ENCODE results near the gene KCNQ5. TPM values are rescaled to one million over a fixed set of nuclear protein-coding genes. Genes with fewer than 3 reads are reported as not detected.

Gene KCNQ5
- total and polyA plus RNA-seq, 12 donors: 0.10 to 3.6 (median 0.52) TPM

- DNase-seq: no peak
- WGBS, 4 donors: 48 to 70% (median 56%) methylated on average over 2 of the region's 2 CpGs
- peaks cover 0 to 2% (median 0%) of the 10 kb centered on the region in 3 donors for H3K9me3 ChIP-seq (replicated peaks in 1 of 3)
- no peak for TF ChIP-seq CTCF (IDR thresholded peaks at IDR 0.05)
- TF ChIP-seq POLR2A (IDR thresholded peaks at IDR 0.05): no peak
- H3K36me3 ChIP-seq (replicated peaks in 1 of 2): no peaks in the 10 kb centered on the region
- intact Hi-C loops (cut with DNase I): no loop called here
- no peaks in the 10 kb centered on the region for H3K4me1 ChIP-seq (replicated peaks in 1 of 2)
- H3K4me3 ChIP-seq: no peak overlapping the region
- H3K27ac ChIP-seq: no peak overlapping the region
- no peaks in the 10 kb centered on the region for H3K27me3 ChIP-seq
Measured at GRCh38 chr6:73006146-73006545, 384.3 kb downstream of the KCNQ5 start.

- H3K4me3 ChIP-seq: no peak overlapping the region
- WGBS, 4 donors: 53 to 63% (median 59%) methylated on average over 3 of the region's 3 CpGs
- TF ChIP-seq CTCF (IDR thresholded peaks at IDR 0.05): no peak
- TF ChIP-seq POLR2A (IDR thresholded peaks at IDR 0.05): no peak
- intact Hi-C loops (cut with DNase I): no loop called here
- H3K36me3 ChIP-seq (replicated peaks in 1 of 2): no peaks in the 10 kb centered on the region
- no peaks in the 10 kb centered on the region for H3K27me3 ChIP-seq
- peaks cover 0 to 6% (median 0%) of the 10 kb centered on the region in 3 donors for H3K9me3 ChIP-seq (replicated peaks in 1 of 3)
- DNase-seq: no peak
- no peaks in the 10 kb centered on the region for H3K4me1 ChIP-seq (replicated peaks in 1 of 2)
- no peak overlapping the region for H3K27ac ChIP-seq
Measured at GRCh38 chr6:73011945-73012344, 390.1 kb downstream of the KCNQ5 start.

- WGBS, 4 donors: 36 to 45% (median 39%) methylated on average over 2 of the region's 2 CpGs
- intact Hi-C loops (cut with DNase I): no loop called here
Measured at GRCh38 chr6:73017476-73017875, 395.6 kb downstream of the KCNQ5 start.

DNA sequence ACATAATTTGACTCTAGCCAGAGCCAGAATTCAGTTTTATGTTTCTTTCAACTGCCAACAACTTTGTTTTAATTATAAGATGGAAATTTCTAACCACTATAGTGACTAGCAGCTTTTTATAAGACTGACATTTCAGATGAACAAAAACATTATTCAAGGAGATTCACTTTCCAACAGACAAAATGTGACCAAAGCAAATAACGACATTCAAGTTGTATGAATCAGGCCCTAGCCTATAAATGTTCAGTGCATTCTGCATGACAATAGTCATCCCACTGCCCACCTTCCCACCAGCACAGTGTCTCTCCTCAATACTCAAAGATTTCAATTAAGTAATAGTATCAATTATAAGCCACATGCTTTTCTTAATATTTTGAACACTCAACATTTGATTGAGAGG is 402.7 kb downstream of the KCNQ5 start:
- DNase-seq: no peak
- no peak overlapping the region for H3K27ac ChIP-seq
- H3K27me3 ChIP-seq: no peaks in the 10 kb centered on the region
- 57 to 76% (median 61%) methylated on average over 1 of the region's 1 CpG for WGBS, 4 donors
- H3K4me1 ChIP-seq (replicated peaks in 1 of 2): no peaks in the 10 kb centered on the region
- intact Hi-C loops (cut with DNase I): no loop called here
- H3K9me3 ChIP-seq (replicated peaks in 1 of 3): no peaks in the 10 kb centered on the region
- H3K36me3 ChIP-seq (replicated peaks in 1 of 2): no peaks in the 10 kb centered on the region
- TF ChIP-seq POLR2A (IDR thresholded peaks at IDR 0.05) (no peak), CTCF (IDR thresholded peaks at IDR 0.05) (no peak)
- no peak overlapping the region for H3K4me3 ChIP-seq

More at GRCh38 chr6:73017476-73017875, 395.6 kb downstream of the KCNQ5 start:
- no peaks in the 10 kb centered on the region for H3K36me3 ChIP-seq (replicated peaks in 1 of 2)
- H3K27me3 ChIP-seq: no peaks in the 10 kb centered on the region
- no peak overlapping the region for H3K27ac ChIP-seq
- no peak overlapping the region for H3K4me3 ChIP-seq
- peak in 1 of 7 donors; percentile 58 for DNase-seq
- H3K4me1 ChIP-seq (replicated peaks in 1 of 2): no peaks in the 10 kb centered on the region
- H3K9me3 ChIP-seq (replicated peaks in 1 of 3): no peaks in the 10 kb centered on the region
- TF ChIP-seq CTCF (IDR thresholded peaks at IDR 0.05) (no peak), POLR2A (IDR thresholded peaks at IDR 0.05) (no peak)
